HEK293T (cell line): ENCODE data around the gene GRPEL1.

Source experiments
- ELF4 ChIP-seq: fragments of 450-650 bp; IDR thresholded peaks from 2 replicates; pipeline ENCODE4 v1.6.1; 2017; ENCODE audit warnings: antibody characterized with exemption
- FOXA1 ChIP-seq: fragments of 450-650 bp; IDR thresholded peaks from 2 replicates; pipeline ENCODE4 v1.6.1; 2016; ENCODE audit warnings: mild to moderate bottlenecking
- NFRKB ChIP-seq: fragments of 450-650 bp; IDR thresholded peaks from 2 replicates; pipeline ENCODE4 v1.6.1; 2016; ENCODE audit warnings: mild to moderate bottlenecking, moderate library complexity
- TARDBP ChIP-seq: fragments of 450-650 bp; IDR thresholded peaks from 2 replicates; pipeline ENCODE4 v1.6.1; 2016

- TF ChIP-seq FOXA1, result no peak
- no peak for TF ChIP-seq NFRKB
- no peak for TF ChIP-seq TARDBP
- no peak for TF ChIP-seq ELF4
These were observed 34.0 kb upstream of the GRPEL1 start for GRCh38 chr4:7101692-7102515.
